Activated naive CD4-positive, alpha-beta T cell treated with anti-CD3 and anti-CD28 coated beads, Interleukin-2, amount 50 U/mL, for 24 hours (primary cell): Measurements from ENCODE around the gene VEPH1.

Experiments
- H3K27ac Mint-ChIP-seq: one replicate; pipeline ENCODE4 v1.8.0; 2021; ENCODE audit warnings: mild to moderate bottlenecking, mixed read lengths
- H3K27me3 Mint-ChIP-seq: one replicate; pipeline ENCODE4 v1.8.0; 2021; ENCODE audit warnings: mixed read lengths
- H3K36me3 Mint-ChIP-seq: one replicate; pipeline ENCODE4 v1.8.0; 2021; ENCODE audit warnings: mixed read lengths
- H3K4me1 Mint-ChIP-seq: one replicate; pipeline ENCODE4 v1.8.0; 2021; ENCODE audit warnings: mixed read lengths
- H3K4me3 Mint-ChIP-seq: one replicate; pipeline ENCODE4 v1.8.0; 2021; ENCODE audit warnings: mild to moderate bottlenecking, mixed read lengths
- H3K9me3 Mint-ChIP-seq: one replicate; pipeline ENCODE4 v1.8.0; 2021; ENCODE audit warnings: mixed read lengths

Gene VEPH1

DNA sequence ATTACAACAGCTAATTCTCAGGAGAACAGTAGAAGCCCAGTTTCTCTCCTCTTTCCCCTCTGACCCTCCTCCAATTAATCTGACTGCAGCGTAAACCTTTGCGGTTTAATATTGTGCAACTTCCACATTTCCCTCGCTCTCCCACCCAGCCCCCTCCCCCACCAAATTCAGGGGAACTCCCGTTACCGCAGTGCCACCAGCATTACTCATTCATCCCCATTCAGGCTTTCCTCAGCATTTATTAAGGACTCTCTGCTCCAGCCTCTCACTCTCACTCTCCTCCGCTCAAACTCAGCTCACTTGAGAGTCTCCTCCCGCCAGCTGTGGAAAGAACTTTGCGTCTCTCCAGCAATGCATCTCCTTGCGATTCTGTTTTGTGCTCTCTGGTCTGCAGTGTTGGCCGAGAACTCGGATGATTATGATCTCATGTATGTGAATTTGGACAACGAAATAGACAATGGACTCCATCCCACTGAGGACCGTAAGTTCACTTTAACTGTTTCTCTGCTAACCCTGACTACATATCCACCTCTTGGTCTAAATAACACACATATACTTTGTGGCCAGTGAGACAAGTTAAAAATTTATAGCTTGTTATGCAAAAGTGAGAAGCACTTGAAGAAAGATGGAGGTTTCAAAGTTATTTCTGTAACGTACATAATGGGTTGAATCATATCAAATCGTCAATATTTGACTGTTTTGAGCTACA lies 66.5 kb downstream of the VEPH1 start, which contains the start of gene PTX3:
Gene PTX3, plus strand, starts transcription at position 268 of the 709 bp plus-strand sequence. Its CDS starts 84 bp downstream, at position 352.
- Mint-ChIP-seq H3K27me3 (peaks cover 27% of the 10 kb centered on the region), H3K4me3 (no peak within 1 kb of the TSS), H3K27ac (no peak within 1 kb of the TSS), H3K4me1 (peaks cover 8% of the 10 kb centered on the region), H3K9me3 (no peaks in the 10 kb centered on the region), H3K36me3 (no peaks in the 10 kb centered on the region)

DNA sequence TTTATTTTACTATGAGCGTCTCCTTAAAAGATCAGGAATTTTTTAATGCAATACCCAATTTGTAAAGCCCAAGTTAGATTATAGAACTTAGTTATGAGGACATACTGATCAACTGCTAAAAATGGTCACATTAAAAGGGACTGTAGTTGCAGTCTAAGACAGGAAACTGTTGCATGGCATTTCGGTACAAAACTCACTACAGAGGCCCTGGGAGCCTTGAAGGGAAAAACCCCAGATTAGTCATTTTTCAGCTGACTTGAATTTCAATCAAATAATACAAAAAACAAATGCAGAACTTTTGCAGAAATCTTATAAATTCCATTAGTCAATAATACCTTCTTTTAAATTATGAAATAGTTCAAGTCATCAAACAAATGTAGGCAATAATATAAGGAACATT lies 73.5 kb downstream of the VEPH1 start:
- no peak overlapping the region for H3K27ac Mint-ChIP-seq
- H3K36me3 Mint-ChIP-seq = no peaks in the 10 kb centered on the region
- H3K27me3 Mint-ChIP-seq = peaks cover 7% of the 10 kb centered on the region
- no peak overlapping the region for H3K4me3 Mint-ChIP-seq
- H3K4me1 Mint-ChIP-seq = no peaks in the 10 kb centered on the region
- H3K9me3 Mint-ChIP-seq = no peaks in the 10 kb centered on the region

DNA sequence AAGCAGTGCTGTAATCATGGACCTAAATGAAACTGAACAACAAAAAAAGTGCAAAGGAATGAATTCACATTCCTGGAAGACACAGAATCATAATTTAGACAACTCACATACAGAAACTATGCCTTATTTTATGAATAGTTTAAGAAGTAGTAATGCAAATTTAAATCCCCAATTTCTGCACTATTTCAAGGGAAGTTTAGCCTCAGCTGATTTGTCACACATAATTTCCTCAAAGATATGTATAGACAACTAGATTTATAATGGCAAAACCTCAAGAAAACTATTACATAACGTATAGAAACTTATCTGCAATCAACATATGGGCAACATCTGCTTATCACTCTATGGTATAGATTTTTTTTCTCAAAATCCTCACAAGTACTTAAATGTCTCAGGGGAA lies 74.4 kb downstream of the VEPH1 start:
- H3K4me3 Mint-ChIP-seq = no peak overlapping the region
- H3K36me3 Mint-ChIP-seq = no peaks in the 10 kb centered on the region
- no peak overlapping the region for H3K27ac Mint-ChIP-seq
- H3K27me3 Mint-ChIP-seq = peaks cover 3% of the 10 kb centered on the region
- H3K9me3 Mint-ChIP-seq = no peaks in the 10 kb centered on the region
- no peaks in the 10 kb centered on the region for H3K4me1 Mint-ChIP-seq

DNA sequence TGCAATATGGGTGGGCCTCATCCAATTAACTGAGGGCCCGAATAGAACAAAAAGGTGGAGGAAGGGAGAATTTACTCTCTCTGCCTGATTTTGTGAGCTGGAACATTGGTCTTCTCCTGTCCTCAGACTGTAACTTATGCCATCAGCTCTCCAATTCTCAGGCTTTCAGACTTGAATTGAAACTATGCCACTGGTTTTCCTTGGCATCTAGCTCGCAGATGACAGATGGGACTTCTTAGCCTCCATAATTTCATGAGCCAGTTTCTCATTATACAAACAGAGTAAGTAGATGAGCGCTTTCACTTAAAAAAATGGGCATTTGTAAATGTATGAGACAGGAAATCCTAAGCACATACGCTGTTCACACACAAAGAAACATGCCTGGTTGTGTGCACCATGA lies 75.3 kb downstream of the VEPH1 start:
- H3K27me3 Mint-ChIP-seq = no peaks in the 10 kb centered on the region
- no peaks in the 10 kb centered on the region for H3K36me3 Mint-ChIP-seq
- no peaks in the 10 kb centered on the region for H3K4me1 Mint-ChIP-seq

DNA sequence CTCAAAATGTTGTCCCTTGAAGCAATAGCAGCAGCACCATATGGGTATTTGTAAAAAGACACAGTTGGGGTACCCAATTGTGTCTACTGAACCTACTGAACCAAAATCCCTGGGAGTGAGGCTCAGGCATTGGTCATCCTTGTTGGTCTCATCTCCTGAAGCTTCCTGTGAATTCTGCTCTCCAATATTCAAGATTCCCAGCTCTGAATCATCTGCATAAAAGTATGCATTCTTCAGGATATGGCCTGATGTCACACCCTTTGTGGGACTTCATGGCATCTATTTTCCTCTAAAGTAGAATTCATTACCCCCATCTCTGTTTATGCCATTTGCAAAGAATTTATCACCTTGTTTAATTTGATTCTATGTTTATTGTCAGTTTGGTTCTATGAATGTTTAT lies 79.9 kb downstream of the VEPH1 start:
- Mint-ChIP-seq H3K4me1 (no peaks in the 10 kb centered on the region), H3K27ac (no peak overlapping the region), H3K36me3 (no peaks in the 10 kb centered on the region), H3K9me3 (no peaks in the 10 kb centered on the region), H3K27me3 (no peaks in the 10 kb centered on the region), H3K4me3 (no peak overlapping the region)

More for the DNA sequence above, 75.3 kb downstream of the VEPH1 start:
- no peak overlapping the region for H3K27ac Mint-ChIP-seq
- H3K4me3 Mint-ChIP-seq = no peak overlapping the region
- no peaks in the 10 kb centered on the region for H3K9me3 Mint-ChIP-seq

DNA sequence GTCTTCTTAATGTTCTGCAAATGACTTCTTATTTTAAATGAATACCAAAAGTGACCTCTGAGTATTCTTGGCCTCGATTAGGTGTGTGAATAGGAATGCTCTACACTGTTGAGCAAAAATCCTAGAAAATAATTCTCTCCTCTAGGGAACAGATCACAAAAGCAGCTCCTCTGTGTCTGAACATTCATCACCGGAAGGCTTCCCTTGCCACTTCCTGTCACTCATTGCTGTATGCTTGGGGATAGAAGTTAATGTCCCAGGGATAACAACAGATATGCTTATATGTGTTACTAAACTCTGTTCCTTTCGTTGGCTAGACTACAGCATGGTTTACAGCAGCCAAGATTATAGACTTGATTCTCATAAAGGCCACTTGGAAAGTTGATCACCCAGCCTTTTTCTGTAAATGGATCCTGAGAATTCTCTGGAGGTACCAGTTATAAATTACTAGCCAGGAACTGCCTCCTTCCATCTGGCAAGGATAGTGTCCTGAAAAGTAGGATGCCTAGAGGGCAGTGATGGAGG lies 82.5 kb downstream of the VEPH1 start:
- H3K27ac Mint-ChIP-seq = no peak overlapping the region
- H3K9me3 Mint-ChIP-seq = no peaks in the 10 kb centered on the region
- no peaks in the 10 kb centered on the region for H3K4me1 Mint-ChIP-seq
- no peaks in the 10 kb centered on the region for H3K36me3 Mint-ChIP-seq
- H3K27me3 Mint-ChIP-seq = no peaks in the 10 kb centered on the region
- H3K4me3 Mint-ChIP-seq = no peak overlapping the region

DNA sequence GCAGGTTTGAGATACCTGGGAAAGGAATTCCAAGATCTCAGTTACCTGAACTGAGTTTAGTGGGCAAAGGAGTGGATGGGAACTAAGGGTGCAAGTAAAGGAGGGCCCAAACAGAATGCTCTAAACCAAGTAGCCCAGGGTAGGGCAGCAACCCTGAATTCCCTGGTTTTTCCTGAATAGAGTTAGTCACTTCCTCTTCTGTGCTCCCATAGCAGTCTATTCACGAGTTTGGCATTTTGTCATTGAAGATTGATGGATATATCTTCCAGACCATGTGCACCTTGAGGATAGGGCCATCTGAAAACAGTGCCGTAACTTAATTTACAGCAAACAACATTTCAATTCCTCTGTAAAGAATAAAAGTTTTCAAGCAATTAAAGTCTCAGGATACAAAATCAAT lies 85.1 kb downstream of the VEPH1 start:
- Mint-ChIP-seq H3K27me3 (peaks cover 1% of the 10 kb centered on the region), H3K4me3 (no peak overlapping the region), H3K36me3 (no peaks in the 10 kb centered on the region), H3K4me1 (no peaks in the 10 kb centered on the region), H3K27ac (no peak overlapping the region), H3K9me3 (no peaks in the 10 kb centered on the region)

DNA sequence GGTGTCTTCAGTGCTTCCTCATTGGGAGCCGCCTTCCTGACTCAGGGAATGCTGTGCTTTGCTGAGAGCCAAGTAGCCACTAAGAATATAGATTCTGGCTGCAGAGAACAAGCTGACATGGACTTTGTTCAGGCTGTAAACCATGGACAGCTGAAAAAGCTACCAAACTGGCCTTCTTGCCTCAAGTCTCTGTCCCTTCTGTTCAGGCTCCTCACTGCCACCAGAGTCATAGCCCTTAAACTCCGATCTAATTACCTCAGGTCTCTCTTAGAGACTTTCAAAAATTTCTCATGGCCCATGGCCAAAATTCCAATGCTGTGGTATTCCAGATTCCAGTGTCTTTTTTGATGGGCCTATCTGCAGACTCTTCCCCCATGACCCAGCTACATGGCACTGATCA lies 86.0 kb downstream of the VEPH1 start:
- H3K27me3 Mint-ChIP-seq = peaks cover 1% of the 10 kb centered on the region
- H3K36me3 Mint-ChIP-seq = no peaks in the 10 kb centered on the region
- H3K4me3 Mint-ChIP-seq = no peak overlapping the region
- no peak overlapping the region for H3K27ac Mint-ChIP-seq
- no peaks in the 10 kb centered on the region for H3K4me1 Mint-ChIP-seq
- no peaks in the 10 kb centered on the region for H3K9me3 Mint-ChIP-seq

DNA sequence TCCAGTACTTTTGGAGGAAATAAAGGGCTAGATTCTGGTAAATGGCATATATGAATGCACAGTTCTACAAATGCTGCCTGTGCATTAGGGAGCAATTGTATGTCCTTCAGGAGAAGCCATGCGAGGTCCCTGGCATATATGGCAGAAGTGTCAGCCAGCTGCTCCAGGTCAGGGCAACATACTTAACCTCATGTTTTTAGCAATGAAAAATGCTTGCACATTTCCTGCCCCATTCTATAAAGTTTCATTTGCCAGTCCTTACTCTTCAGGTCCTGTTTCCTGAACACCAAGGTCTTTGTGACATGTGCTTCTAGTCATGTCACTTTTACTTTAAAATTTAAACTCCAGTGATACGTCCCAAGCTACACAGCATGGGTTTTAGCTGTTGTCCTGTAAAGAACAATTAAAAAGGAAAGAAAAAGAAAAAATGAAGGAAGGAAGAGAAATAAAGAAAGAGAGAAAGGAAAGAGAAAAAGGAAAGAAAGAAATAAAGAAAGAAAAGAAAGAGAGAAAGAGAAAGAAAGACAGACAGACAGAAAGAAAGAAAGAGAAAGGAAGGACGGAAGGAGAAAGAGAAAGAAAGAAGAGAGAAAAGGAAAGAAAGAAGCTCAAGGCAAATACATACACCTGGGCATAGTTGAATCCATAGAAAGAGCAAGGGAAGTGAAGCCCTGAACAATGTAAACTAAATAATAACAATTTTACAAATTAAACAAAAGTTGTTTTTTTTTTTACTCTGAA lies 86.7 kb downstream of the VEPH1 start:
- Mint-ChIP-seq H3K27ac (no peak overlapping the region), H3K9me3 (no peaks in the 10 kb centered on the region), H3K4me1 (no peaks in the 10 kb centered on the region), H3K4me3 (no peak overlapping the region), H3K27me3 (peaks cover 1% of the 10 kb centered on the region), H3K36me3 (no peaks in the 10 kb centered on the region)

DNA sequence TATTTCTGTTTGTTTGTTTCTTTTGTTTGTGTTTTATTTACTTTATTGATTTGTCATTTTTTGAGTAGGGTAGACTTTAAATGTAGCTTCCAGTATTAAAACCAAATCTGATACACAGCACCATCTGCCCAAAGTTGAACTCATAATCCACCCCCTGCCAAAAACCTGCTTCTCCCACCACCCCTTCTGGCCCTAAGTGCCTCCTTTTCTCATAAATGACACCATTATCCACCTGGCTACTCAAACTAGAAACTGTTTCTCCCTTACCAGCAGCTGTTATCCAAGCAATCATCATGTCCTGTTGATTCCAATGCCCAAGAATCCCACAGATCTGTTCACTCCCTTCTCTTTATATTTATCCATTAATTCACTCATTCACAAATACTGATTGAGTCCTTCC lies 88.4 kb downstream of the VEPH1 start:
- no peaks in the 10 kb centered on the region for H3K4me1 Mint-ChIP-seq
- no peak overlapping the region for H3K4me3 Mint-ChIP-seq
- no peaks in the 10 kb centered on the region for H3K9me3 Mint-ChIP-seq
- peaks cover 1% of the 10 kb centered on the region for H3K27me3 Mint-ChIP-seq
- no peaks in the 10 kb centered on the region for H3K36me3 Mint-ChIP-seq
- no peak overlapping the region for H3K27ac Mint-ChIP-seq

DNA sequence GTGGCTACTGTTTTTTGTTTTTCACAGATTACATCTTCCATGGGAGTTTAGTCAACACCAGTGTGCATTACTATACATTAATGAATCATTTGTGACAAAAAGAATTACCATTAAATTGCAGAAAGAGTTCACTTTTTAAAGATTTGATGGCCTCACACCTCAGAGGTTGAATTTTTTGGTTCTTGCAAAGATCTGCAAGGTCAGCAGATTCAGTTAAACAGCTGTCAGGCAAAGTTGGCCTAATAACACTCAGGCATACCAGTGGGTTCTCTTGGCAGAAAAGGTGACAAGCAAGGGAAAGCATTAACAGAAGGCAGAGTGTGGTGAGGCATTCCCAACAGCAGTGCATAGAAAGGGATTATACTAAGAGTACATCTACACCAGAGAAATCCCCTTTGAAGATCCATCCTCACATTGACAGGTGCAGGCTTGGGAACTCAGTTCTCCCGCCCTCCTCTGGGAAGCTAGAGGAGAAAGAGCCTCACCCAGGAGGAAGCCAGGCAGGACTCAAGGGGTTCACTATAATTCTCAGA lies 90.8 kb downstream of the VEPH1 start:
- Mint-ChIP-seq H3K4me3 (no peak overlapping the region), H3K27ac (no peak overlapping the region), H3K27me3 (peaks cover 1% of the 10 kb centered on the region), H3K36me3 (no peaks in the 10 kb centered on the region), H3K4me1 (no peaks in the 10 kb centered on the region), H3K9me3 (no peaks in the 10 kb centered on the region)

DNA sequence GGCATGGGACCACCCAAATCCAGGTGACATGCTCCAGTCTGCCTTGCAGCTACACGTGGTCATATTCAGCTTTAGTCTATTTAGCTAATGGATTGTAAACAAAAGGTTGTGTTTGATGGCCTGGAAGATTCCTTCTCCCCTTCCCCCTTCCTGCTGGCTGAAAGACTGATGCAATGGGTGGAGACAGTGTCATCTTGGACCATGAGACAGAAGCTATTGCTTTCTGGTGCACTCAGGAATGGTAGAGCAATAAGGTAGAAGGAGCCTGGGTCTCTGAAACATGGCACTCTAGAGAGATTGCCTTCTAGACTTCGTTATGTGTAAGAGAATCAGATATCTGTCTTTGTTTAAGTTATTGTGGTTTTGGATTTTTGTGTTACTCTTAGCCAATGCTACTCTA lies 92.3 kb downstream of the VEPH1 start:
- H3K27ac Mint-ChIP-seq = no peak overlapping the region
- no peak overlapping the region for H3K4me3 Mint-ChIP-seq
- no peaks in the 10 kb centered on the region for H3K9me3 Mint-ChIP-seq
- H3K36me3 Mint-ChIP-seq = no peaks in the 10 kb centered on the region
- no peaks in the 10 kb centered on the region for H3K4me1 Mint-ChIP-seq
- H3K27me3 Mint-ChIP-seq = peaks cover 1% of the 10 kb centered on the region

DNA sequence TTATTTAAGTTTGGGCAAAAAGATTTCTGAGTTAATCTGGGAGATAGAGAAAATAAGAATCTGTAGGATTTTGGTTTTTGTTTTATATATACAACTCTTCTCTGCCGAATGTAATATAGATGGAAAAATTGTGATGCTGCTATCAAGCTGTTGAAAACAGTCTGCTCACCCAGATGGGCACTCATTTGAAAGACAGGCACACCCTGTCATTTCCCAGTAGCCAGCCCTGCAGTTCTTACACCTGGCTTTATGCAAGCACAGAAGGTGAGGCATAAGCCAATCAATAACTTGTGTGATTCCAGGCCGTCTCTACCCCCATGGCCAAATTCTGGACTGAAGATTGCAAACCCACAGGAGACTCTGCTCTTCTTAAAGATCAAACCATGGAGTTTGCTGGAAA lies 93.7 kb downstream of the VEPH1 start:
- Mint-ChIP-seq H3K9me3 (no peaks in the 10 kb centered on the region), H3K4me3 (no peak overlapping the region), H3K27me3 (no peaks in the 10 kb centered on the region), H3K4me1 (no peaks in the 10 kb centered on the region), H3K36me3 (no peaks in the 10 kb centered on the region), H3K27ac (no peak overlapping the region)

DNA sequence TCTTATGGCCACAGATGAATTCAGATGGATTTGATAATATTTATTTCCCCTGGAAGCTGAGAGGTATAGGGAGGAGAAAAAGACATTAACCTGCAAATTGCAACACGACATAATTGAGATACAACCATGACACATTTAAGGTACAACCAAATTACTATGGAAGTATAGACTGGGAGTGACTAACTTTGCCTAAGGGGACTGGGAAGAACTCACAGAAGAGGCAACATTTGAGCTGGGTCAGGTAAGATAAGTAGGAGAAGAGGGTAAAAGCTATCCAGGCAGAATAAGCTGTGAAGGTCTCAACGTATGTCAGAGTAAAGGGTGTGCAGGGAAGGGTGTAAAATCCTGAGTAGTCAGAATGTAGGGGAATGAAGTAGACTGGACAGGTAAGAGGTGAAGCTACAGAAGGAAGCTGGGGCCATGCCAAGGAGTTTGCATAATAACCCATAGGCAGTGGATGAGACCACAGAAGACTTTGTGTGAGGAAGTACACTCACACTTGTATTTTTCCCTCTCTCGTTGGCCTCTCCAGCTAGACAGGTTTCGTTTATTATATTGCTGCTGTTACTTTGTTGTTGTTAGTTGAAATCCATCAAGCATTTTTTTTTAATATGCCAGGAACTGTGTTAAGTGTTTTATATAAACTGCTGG lies 94.6 kb downstream of the VEPH1 start:
- no peaks in the 10 kb centered on the region for H3K36me3 Mint-ChIP-seq
- no peak overlapping the region for H3K4me3 Mint-ChIP-seq
- H3K27ac Mint-ChIP-seq = no peak overlapping the region
- no peaks in the 10 kb centered on the region for H3K4me1 Mint-ChIP-seq
- H3K9me3 Mint-ChIP-seq = no peaks in the 10 kb centered on the region
- peaks cover 1% of the 10 kb centered on the region for H3K27me3 Mint-ChIP-seq

DNA sequence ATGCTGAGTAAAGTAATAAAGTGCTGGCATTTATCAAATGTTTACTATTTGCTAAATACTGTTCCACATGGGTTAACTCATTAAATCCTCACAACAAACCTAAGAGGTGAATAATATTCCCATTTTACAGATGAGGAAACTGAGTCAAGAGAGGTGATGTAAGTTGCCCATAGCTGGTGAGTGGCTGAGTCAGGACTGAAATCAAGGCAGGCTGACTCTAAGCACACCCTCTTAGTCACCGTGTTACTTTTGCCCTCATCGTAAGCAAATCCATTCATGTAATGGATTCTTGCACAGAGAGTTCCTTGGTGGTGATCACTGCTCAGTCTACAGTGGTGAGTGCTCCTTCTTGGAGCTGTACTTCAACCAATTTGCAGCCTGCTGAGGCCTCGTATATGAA lies 95.4 kb downstream of the VEPH1 start:
- Mint-ChIP-seq H3K4me3 (no peak overlapping the region), H3K27ac (no peak overlapping the region), H3K36me3 (no peaks in the 10 kb centered on the region), H3K9me3 (no peaks in the 10 kb centered on the region), H3K4me1 (no peaks in the 10 kb centered on the region), H3K27me3 (peaks cover 1% of the 10 kb centered on the region)

DNA sequence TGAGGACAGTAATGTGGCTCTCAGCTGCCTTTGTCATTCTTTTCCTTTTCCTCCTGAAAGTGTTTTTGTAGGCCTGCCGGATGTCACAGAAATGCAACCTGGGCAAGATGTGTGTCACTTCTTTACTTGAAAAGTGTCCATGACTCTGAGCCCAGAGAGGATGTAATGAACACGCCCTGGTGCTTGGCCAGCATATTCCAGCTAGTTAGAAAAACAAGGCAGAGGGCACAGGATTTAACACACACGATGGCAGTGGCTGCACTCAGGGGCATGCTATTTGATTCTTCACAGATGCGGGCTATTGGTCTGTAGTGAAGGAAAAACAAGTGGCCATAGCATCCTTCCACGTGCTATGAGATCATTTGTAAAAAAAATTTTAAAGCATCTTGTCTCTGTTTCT lies 96.8 kb downstream of the VEPH1 start:
- no peak overlapping the region for H3K4me3 Mint-ChIP-seq
- no peaks in the 10 kb centered on the region for H3K9me3 Mint-ChIP-seq
- peaks cover 4% of the 10 kb centered on the region for H3K27me3 Mint-ChIP-seq
- H3K36me3 Mint-ChIP-seq = no peaks in the 10 kb centered on the region
- no peaks in the 10 kb centered on the region for H3K4me1 Mint-ChIP-seq
- no peak overlapping the region for H3K27ac Mint-ChIP-seq
